ENCODE measurements around the gene NHSL2. TPM values are rescaled to one million over a fixed set of nuclear protein-coding genes. Genes with fewer than 3 reads are reported as not detected.
A peak's percentile ranks its signal among the peaks of the same experiment; 100 is the strongest.

NHSL2 gene
- total RNA-seq, 1 experiment from 2014 or later, result 0.36 TPM

DNA sequence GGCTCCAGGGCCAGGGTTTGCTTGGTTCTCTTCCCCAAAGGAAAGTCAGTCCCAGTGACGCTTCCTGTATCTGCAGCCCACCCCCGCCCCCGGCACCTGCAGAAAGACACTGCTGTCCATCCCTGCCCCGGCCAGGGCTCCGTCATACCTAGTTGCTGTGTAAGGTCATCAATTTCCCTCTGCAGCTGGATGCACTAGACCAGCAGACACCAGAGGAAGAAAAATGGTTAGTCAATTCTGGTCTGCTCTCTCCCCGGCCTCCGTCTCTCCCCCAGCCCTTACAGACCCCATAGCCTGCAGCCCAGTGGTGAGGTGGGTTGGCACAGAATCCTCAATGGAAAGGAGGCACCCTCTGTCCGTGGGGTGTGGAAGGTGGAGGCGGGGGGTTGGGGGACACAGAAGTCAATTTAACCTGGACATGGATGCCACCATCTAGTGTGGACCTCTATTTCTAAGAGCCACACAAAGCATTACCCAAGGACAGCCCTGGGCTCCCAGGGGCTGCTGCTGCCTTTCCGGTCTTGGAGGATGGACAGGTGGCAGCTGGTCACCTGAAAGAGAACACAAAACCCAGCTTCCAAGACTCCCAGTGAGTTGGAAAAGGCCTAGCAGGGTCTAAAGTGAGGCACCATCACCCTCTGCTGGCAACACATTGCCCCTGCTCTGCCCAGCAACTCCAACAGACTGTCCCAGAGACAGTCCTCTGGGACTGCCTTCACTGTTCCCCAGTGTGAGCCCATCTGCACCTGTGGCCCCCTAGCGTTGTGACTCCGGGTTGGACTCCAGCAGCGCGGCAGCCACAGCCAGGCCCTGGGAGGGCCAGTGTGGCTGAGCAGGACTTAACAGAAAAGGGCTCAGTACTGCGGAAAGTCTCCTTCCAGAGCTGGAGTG, 40.2 kb upstream of the NHSL2 start:
- no peak for TF ChIP-seq POLR2AphosphoS5 (IDR thresholded peaks at IDR 0.05; ENCODE audit: low read depth, low read length)
- TF ChIP-seq, protein P1, sequence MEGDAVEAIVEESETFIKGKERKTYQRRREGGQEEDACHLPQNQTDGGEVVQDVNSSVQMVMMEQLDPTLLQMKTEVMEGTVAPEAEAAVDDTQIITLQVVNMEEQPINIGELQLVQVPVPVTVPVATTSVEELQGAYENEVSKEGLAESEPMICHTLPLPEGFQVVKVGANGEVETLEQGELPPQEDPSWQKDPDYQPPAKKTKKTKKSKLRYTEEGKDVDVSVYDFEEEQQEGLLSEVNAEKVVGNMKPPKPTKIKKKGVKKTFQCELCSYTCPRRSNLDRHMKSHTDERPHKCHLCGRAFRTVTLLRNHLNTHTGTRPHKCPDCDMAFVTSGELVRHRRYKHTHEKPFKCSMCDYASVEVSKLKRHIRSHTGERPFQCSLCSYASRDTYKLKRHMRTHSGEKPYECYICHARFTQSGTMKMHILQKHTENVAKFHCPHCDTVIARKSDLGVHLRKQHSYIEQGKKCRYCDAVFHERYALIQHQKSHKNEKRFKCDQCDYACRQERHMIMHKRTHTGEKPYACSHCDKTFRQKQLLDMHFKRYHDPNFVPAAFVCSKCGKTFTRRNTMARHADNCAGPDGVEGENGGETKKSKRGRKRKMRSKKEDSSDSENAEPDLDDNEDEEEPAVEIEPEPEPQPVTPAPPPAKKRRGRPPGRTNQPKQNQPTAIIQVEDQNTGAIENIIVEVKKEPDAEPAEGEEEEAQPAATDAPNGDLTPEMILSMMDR (IDR thresholded peaks at IDR 0.05), result peak; percentile 71
- no peak for TF ChIP-seq SIN3A (IDR thresholded peaks at IDR 0.05; ENCODE audit: borderline replicate concordance, insufficient read depth, low read depth, low read length)
- Histone ChIP-seq H3K4me3 (ENCODE audit: low read depth in 2 of 2, low read length in 2 of 2) (no peak overlapping the region), H3K9me3 (ENCODE audit: control insufficient read depth, insufficient read depth, low read depth, low read length) (no peaks in the 10 kb centered on the region), H3K27me3 (ENCODE audit: control insufficient read depth, insufficient read depth, low read length) (peaks cover under 1% of the 10 kb centered on the region), H3K27ac (ENCODE audit: low read length) (no peak overlapping the region), H3K36me3 (ENCODE audit: control insufficient read depth, insufficient read depth, low read length) (no peaks in the 10 kb centered on the region), H3K4me1 (ENCODE audit: control insufficient read depth, insufficient read depth, low read length) (no peaks in the 10 kb centered on the region)
- no TSS peak for BruUV-seq (replicated peaks)
- in situ Hi-C loops (cut with HindIII; ENCODE audit: low pct_unique_long_range_greater_than_20kb, low sequenced_read_pairs) (no loop called here), intact Hi-C loops (cut with micrococcal nuclease; ENCODE audit: unreplicated experiment) (no loop called here)
- DNase-seq (ENCODE audit: low read depth, low spot score), result no peak
- ChIA-PET POLR2A (no interaction called here), CTCF (interaction anchor here (0.6 kb wide), 2 partner anchors 152 to 1578 kb away, joined by 3 read pairs; no protein-coding TSS in a partner anchor)
- ATAC-seq, result peak; percentile 90

DNA sequence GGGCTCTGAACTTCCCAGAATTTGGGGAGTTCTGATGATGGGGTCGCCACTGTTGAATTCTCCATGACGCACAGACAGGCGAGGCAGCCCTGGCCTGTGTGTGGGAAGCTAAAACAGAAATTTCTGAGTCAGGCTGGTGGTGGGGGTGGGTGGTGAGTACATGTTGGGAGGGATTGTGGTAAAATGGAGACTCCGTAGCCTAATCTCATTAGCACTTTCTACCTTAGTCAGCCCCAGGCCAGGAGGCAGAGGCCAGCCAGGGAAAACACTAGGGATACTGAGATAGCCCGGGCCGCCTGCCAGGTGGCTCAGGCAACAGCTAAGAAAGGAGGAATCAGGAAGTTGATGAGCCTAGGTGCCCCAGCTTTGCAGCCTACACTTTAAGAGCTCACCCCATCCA, 39.3 kb upstream of the NHSL2 start:
- TF ChIP-seq POLR2AphosphoS5 (IDR thresholded peaks at IDR 0.05; ENCODE audit: low read depth, low read length) (no peak), TCF7L2 (IDR thresholded peaks at IDR 0.05; ENCODE audit: low read depth, low read length) (no peak), SIN3A (IDR thresholded peaks at IDR 0.05; ENCODE audit: borderline replicate concordance, insufficient read depth, low read depth, low read length) (no peak)
- TF ChIP-seq, protein P1 (IDR thresholded peaks at IDR 0.05), result no peak
- TF ChIP-seq, protein P2, sequence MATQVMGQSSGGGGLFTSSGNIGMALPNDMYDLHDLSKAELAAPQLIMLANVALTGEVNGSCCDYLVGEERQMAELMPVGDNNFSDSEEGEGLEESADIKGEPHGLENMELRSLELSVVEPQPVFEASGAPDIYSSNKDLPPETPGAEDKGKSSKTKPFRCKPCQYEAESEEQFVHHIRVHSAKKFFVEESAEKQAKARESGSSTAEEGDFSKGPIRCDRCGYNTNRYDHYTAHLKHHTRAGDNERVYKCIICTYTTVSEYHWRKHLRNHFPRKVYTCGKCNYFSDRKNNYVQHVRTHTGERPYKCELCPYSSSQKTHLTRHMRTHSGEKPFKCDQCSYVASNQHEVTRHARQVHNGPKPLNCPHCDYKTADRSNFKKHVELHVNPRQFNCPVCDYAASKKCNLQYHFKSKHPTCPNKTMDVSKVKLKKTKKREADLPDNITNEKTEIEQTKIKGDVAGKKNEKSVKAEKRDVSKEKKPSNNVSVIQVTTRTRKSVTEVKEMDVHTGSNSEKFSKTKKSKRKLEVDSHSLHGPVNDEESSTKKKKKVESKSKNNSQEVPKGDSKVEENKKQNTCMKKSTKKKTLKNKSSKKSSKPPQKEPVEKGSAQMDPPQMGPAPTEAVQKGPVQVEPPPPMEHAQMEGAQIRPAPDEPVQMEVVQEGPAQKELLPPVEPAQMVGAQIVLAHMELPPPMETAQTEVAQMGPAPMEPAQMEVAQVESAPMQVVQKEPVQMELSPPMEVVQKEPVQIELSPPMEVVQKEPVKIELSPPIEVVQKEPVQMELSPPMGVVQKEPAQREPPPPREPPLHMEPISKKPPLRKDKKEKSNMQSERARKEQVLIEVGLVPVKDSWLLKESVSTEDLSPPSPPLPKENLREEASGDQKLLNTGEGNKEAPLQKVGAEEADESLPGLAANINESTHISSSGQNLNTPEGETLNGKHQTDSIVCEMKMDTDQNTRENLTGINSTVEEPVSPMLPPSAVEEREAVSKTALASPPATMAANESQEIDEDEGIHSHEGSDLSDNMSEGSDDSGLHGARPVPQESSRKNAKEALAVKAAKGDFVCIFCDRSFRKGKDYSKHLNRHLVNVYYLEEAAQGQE (IDR thresholded peaks at IDR 0.05; ENCODE audit: insufficient read depth in 1 of 2, low read depth in 2 of 2, low read length in 1 of 2), result no peak
- Histone ChIP-seq H3K27me3 (ENCODE audit: control insufficient read depth, insufficient read depth, low read length) (no peaks in the 10 kb centered on the region; the same call in 1 of the 2 replicates), H3K4me3 (ENCODE audit: low read depth in 2 of 2, low read length in 2 of 2) (no peak overlapping the region), H3K4me1 (ENCODE audit: control insufficient read depth, insufficient read depth, low read length) (no peaks in the 10 kb centered on the region), H3K9me3 (ENCODE audit: control insufficient read depth, insufficient read depth, low read depth, low read length) (no peaks in the 10 kb centered on the region), H3K27ac (ENCODE audit: low read length) (no peak overlapping the region), H3K36me3 (ENCODE audit: control insufficient read depth, insufficient read depth, low read length) (no peaks in the 10 kb centered on the region)
- POLR2A ChIA-PET, result no interaction called here
- no peak for ATAC-seq
- DNase-seq (ENCODE audit: low read depth, low spot score), result no peak
- in situ Hi-C loops (cut with HindIII; ENCODE audit: low pct_unique_long_range_greater_than_20kb, low sequenced_read_pairs), result no loop called here
- CTCF ChIA-PET, result no interaction called here
- no TSS peak for BruUV-seq (replicated peaks)
- intact Hi-C loops (cut with micrococcal nuclease; ENCODE audit: unreplicated experiment), result no loop called here

Measured in Panc1 (cell line).